HepG2 (cell line): ENCODE data around the gene ACSL3. TPM values are rescaled to one million over a fixed set of nuclear protein-coding genes. Genes with fewer than 3 reads are reported as not detected.

Source experiments
- ATAC-seq: fragments of 200-7000 bp; cut with Tn5 transposase; 3 replicates; pipeline ENCODE4 v1.9.1; 2020; ENCODE audit warnings: mild to moderate bottlenecking, moderate library complexity
- BruUV-seq: library from RNA; stranded (reverse); fragments of 400-500 nt; replicated peaks from 2 replicates; lab custom pipeline; 2021; lab: Mats Ljungman, UMichigan
- CTCF ChIA-PET: fragments of 300-600 bp; formaldehyde crosslinking; extraction: SDS; loops from one replicate; lab custom pipeline; 2021; ENCODE audit warnings: low total read pairs, inconsistent platforms, low intra/inter-chr PET ratio; lab: Yijun Ruan, JAX
- POLR2A ChIA-PET: fragments of 350-600 bp; sonication (Branson Sonifier 250); formaldehyde crosslinking; loops from one replicate; lab custom pipeline; 2020; ENCODE audit warnings: antibody characterized with exemption, inconsistent platforms; lab: Yijun Ruan, JAX
- DNase-seq: peaks from one replicate; pipeline ENCODE4 v3.0.0-alpha.2; 2015; ENCODE audit warnings: low spot score
- FAIRE-seq: peaks from 3 replicates; lab custom pipeline; 2011; peaks lifted over from hg19 to GRCh38; lab: Jason Lieb, UNC
- H2AFZ ChIP-seq: one replicate; pipeline ENCODE4 v1.6.1; 2011; ENCODE audit warnings: low read length, inconsistent platforms
- H3K27ac ChIP-seq: fragments of 300-600 bp; 3 replicates; pipeline ENCODE4 v1.8.0; 2011; ENCODE audit warnings: mixed run types, mild to moderate bottlenecking, mixed read lengths, low read length, inconsistent platforms; ENCODE audit not compliant: insufficient read depth; ENCODE audit errors: extremely low read length
- H3K27me3 ChIP-seq, 2 experiments: fragments of 200-600 bp in 1 of 2; 2 replicates in 1 of 2; 3 replicates in 1 of 2; pipeline versions ENCODE4 v1.6.0 to v1.8.0; 2011; ENCODE audit warnings: low read length in 2 of 2, mild to moderate bottlenecking in 2 of 2, moderate library complexity in 2 of 2, inconsistent platforms in 1 of 2; ENCODE audit not compliant: insufficient read depth in 2 of 2, control insufficient read depth in 1 of 2
- H3K36me3 ChIP-seq, 2 experiments: fragments of 200-600 bp in 1 of 2; replicated peaks in 1 of 2; 2 replicates in 1 of 2; 3 replicates in 1 of 2; pipeline versions ENCODE4 v1.5.1 to v1.8.0; 2011; ENCODE audit warnings: low read length in 2 of 2, inconsistent platforms in 1 of 2; ENCODE audit not compliant: insufficient read depth in 2 of 2, control insufficient read depth in 1 of 2
- H3K4me1 ChIP-seq: 2 replicates; pipeline ENCODE4 v1.5.1; 2012; ENCODE audit warnings: low read length, inconsistent platforms; ENCODE audit not compliant: insufficient read depth
- H3K4me2 ChIP-seq: 2 replicates; pipeline ENCODE4 v1.6.0; 2011; ENCODE audit warnings: low read depth, low read length, inconsistent platforms
- H3K4me3 ChIP-seq, 3 experiments: fragments of 200-600 bp in 1 of 3; sonication (generic), shearing (Covaris generic) in 1 of 3; replicated peaks in 1 of 3; 2 replicates each; pipeline ENCODE4 v1.5.1; 2011 to 2016; ENCODE audit warnings: low read length in 3 of 3, inconsistent platforms in 2 of 3, low read depth in 2 of 3, mild to moderate bottlenecking in 2 of 3, control low read depth in 1 of 3, mixed read lengths in 1 of 3; ENCODE audit not compliant: insufficient read depth in 1 of 3
- H3K79me2 ChIP-seq: one replicate; pipeline ENCODE4 v1.6.1; 2011; ENCODE audit warnings: low read length, inconsistent platforms; ENCODE audit not compliant: insufficient read depth
- H3K9ac ChIP-seq: 2 replicates; pipeline ENCODE4 v1.6.0; 2011; ENCODE audit warnings: mild to moderate bottlenecking, low read depth, low read length, inconsistent platforms; ENCODE audit not compliant: insufficient read depth
- H3K9me3 ChIP-seq: 2 replicates; pipeline ENCODE4 v1.5.1; 2012; ENCODE audit warnings: mild to moderate bottlenecking, low read length
- H4K20me1 ChIP-seq: 2 replicates; pipeline ENCODE4 v1.6.0; 2011; ENCODE audit warnings: inconsistent platforms, mild to moderate bottlenecking, low read length, moderate library complexity; ENCODE audit not compliant: insufficient read depth
- AKAP8 ChIP-seq: sonication (generic); formaldehyde crosslinking; IDR thresholded peaks from 2 replicates; pipeline ENCODE4 v1.5.1; 2020; ENCODE audit warnings: mild to moderate bottlenecking, missing genetic modification reagents
- ARNTL ChIP-seq: sonication (generic); formaldehyde crosslinking; IDR thresholded peaks from 2 replicates; pipeline ENCODE4 v1.4.0; 2020; ENCODE audit warnings: mild to moderate bottlenecking, missing genetic modification reagents
- DNMT1 ChIP-seq: sonication (generic); formaldehyde crosslinking; IDR thresholded peaks from 2 replicates; pipeline ENCODE4 v1.5.1; 2020; ENCODE audit warnings: mild to moderate bottlenecking, missing genetic modification reagents
- HDAC1 ChIP-seq: sonication (generic); formaldehyde crosslinking; IDR thresholded peaks from 2 replicates; pipeline ENCODE4 v1.5.1; 2020; ENCODE audit warnings: mild to moderate bottlenecking, missing genetic modification reagents
- JUN ChIP-seq: sonication (generic); formaldehyde crosslinking; IDR thresholded peaks from 2 replicates; pipeline ENCODE4 v1.4.0; 2020; ENCODE audit warnings: mild to moderate bottlenecking, missing genetic modification reagents
- MLLT10 ChIP-seq: sonication (generic); formaldehyde crosslinking; IDR thresholded peaks from 2 replicates; pipeline ENCODE4 v1.4.0; 2020; ENCODE audit warnings: missing genetic modification reagents
- MXD3 ChIP-seq: IDR thresholded peaks from 2 replicates; pipeline ENCODE4 v1.6.1; 2016; ENCODE audit warnings: mild to moderate bottlenecking, missing biosample characterization, missing genetic modification reagents
- SAFB2 ChIP-seq: sonication (generic); formaldehyde crosslinking; IDR thresholded peaks from 2 replicates; pipeline ENCODE4 v1.5.1; 2020; ENCODE audit warnings: missing genetic modification reagents, low read depth, mild to moderate bottlenecking, borderline replicate concordance
- ZNF317 ChIP-seq: sonication (generic); formaldehyde crosslinking; IDR thresholded peaks from 2 replicates; pipeline ENCODE4 v1.5.0; 2020; ENCODE audit warnings: mild to moderate bottlenecking, missing genetic modification reagents
- ZNF616 ChIP-seq: sonication (generic); formaldehyde crosslinking; IDR thresholded peaks from 2 replicates; pipeline ENCODE4 v1.5.0; 2020; ENCODE audit warnings: low read depth, mild to moderate bottlenecking, missing genetic modification reagents
- ZNF687 ChIP-seq: sonication (generic); formaldehyde crosslinking; IDR thresholded peaks from 2 replicates; pipeline ENCODE4 v1.5.1; 2020; ENCODE audit warnings: mild to moderate bottlenecking, missing genetic modification reagents, moderate library complexity
- ZNF746 ChIP-seq: sonication (generic); formaldehyde crosslinking; IDR thresholded peaks from 2 replicates; pipeline ENCODE4 v1.8.0; 2022; ENCODE audit warnings: mild to moderate bottlenecking, missing genetic modification reagents
- WGBS: methylation state at CpG from one replicate; pipeline ENCODE4 v1.1.6; 2017; ENCODE audit warnings: low lambda C conversion rate; 5-methylcytosine and 5-hydroxymethylcytosine counted together
- in situ Hi-C: cut with HindIII; loops from 2 replicates; pipeline ENCODE4 v1.10.0; 2017; ENCODE audit warnings: low pct_unique_long_range_greater_than_20kb; ENCODE audit not compliant: extremely low pct_ligation_motif_present
- intact Hi-C: fragments of 100-400 bp; cut with micrococcal nuclease; formaldehyde crosslinking; loops from one replicate; pipeline ENCODE4 v1.10.0; 2022; ENCODE audit not compliant: unreplicated experiment
- polyA plus RNA-seq, 8 experiments: library from polyadenylated mRNA; depleted of rRNA in 3 of 8; stranded (reverse) in 7 of 8; unstranded in 1 of 8; fragments of >200 nt; fragmentation: Illumina TruSeq in 4 of 8; extraction: Trizol in 4 of 8; gene quantifications; 2 replicates each; pipeline versions ENCODE4 v1.2.1 to v1.2.3, GENCODE V29; 2011 to 2016; ENCODE audit warnings: low read depth in 4 of 8, missing spikeins in 1 of 8, mixed read lengths in 1 of 8; ENCODE audit not compliant: insufficient read depth in 1 of 8
- total RNA-seq, 5 experiments: library from RNA; depleted of rRNA; stranded (reverse); fragments of >200 nt; fragmentation: Illumina TruSeq; extraction: Trizol; gene quantifications; 2 replicates each; pipeline ENCODE4 v1.2.3, GENCODE V29; 2016; ENCODE audit warnings: low read depth in 1 of 5
- TF ChIP-seq, protein P1 (sequence below): sonication (generic); formaldehyde crosslinking; IDR thresholded peaks from 2 replicates; pipeline ENCODE4 v1.4.0; 2020; ENCODE audit warnings: mild to moderate bottlenecking, missing genetic modification reagents

The ACSL3 gene
- total and polyA plus RNA-seq, 2 of the 13 experiments (the other 11 are each of a cell fraction or from before 2014, with no cell fraction given) = 305 to 365 TPM

DNA sequence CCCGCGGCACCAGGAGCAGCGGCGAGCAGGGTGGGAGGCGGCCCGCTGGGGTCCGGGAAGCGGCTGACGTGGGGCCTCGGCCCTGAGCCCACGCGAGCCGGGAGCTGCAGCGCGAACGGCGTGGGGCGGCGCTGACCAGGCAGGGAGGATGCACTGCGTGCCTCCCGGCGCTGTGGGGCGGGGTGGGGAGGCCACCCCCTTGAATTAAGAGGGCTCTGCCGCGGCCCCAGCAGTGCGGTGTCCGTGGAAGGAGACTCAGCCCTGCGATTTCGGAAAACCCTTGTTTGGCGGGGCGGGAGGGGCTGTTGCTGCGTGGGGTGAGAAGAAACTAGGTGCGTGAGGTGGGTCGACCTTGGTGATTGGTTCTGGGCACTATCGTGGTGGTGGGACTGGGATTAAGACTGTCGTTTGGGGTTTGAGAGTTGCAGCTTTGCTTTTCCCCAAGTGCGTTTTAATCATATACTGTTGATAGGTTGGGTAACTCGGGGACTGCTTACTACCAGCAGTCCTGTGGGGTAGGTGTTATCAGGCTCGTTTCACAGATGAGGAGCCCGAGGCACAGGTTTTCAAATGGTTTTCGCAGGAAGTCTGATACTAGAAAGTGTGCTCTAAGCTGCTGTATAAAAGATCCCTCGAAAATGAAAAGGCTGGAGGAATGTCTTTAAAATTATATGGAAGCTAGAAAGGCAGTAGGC, 722 bp downstream of the ACSL3 start:
- FAIRE-seq (no peak), DNase-seq (no peak), ATAC-seq (no peak; the same call in 2 of the 3 replicates)
- BruUV-seq = no TSS peak
- peak overlapping the region; percentile 98 for H3K9ac ChIP-seq
- ChIA-PET CTCF (interaction anchor here (3.2 kb wide), 1 partner anchor 171 kb away, joined by 10 read pairs; no protein-coding TSS in a partner anchor), POLR2A (interaction anchor here (0.8 to 8.4 kb wide), 11 partner anchors 14 to 190 kb away, joined by 3 to 68 read pairs (median 7); partner anchors contain the start of gene MOGAT1)
- H2AFZ ChIP-seq = no peak overlapping the region
- peak overlapping the region; percentile 81 to 99 (median 99) for H3K4me3 ChIP-seq
- peaks cover 65% of the 10 kb centered on the region for H3K79me2 ChIP-seq
- H3K27ac ChIP-seq = peak overlapping the region; percentile 82
- intact Hi-C loops = loop anchor here (1.0 to 2.0 kb wide), 2 partner anchors 42 to 55 kb away; no protein-coding TSS in a partner anchor
- no peaks in the 10 kb centered on the region for H3K36me3 ChIP-seq
- WGBS = under 1% methylated on average over 39 of the region's 42 CpGs
- no peaks in the 10 kb centered on the region for H3K9me3 ChIP-seq
- peaks cover 42% of the 10 kb centered on the region for H3K4me1 ChIP-seq
- H3K27me3 ChIP-seq = no peaks in the 10 kb centered on the region; a peak in 1 of 5 replicates
- peaks cover 56% of the 10 kb centered on the region for H4K20me1 ChIP-seq
- in situ Hi-C loops = loop anchor here (5.0 kb wide), 2 partner anchors 64 to 154 kb away; no protein-coding TSS in a partner anchor
- H3K4me2 ChIP-seq = peak overlapping the region; percentile 91
- no peak for TF ChIP-seq SAFB2 (CRISPR knock-in tag)
- TF ChIP-seq, protein P1, sequence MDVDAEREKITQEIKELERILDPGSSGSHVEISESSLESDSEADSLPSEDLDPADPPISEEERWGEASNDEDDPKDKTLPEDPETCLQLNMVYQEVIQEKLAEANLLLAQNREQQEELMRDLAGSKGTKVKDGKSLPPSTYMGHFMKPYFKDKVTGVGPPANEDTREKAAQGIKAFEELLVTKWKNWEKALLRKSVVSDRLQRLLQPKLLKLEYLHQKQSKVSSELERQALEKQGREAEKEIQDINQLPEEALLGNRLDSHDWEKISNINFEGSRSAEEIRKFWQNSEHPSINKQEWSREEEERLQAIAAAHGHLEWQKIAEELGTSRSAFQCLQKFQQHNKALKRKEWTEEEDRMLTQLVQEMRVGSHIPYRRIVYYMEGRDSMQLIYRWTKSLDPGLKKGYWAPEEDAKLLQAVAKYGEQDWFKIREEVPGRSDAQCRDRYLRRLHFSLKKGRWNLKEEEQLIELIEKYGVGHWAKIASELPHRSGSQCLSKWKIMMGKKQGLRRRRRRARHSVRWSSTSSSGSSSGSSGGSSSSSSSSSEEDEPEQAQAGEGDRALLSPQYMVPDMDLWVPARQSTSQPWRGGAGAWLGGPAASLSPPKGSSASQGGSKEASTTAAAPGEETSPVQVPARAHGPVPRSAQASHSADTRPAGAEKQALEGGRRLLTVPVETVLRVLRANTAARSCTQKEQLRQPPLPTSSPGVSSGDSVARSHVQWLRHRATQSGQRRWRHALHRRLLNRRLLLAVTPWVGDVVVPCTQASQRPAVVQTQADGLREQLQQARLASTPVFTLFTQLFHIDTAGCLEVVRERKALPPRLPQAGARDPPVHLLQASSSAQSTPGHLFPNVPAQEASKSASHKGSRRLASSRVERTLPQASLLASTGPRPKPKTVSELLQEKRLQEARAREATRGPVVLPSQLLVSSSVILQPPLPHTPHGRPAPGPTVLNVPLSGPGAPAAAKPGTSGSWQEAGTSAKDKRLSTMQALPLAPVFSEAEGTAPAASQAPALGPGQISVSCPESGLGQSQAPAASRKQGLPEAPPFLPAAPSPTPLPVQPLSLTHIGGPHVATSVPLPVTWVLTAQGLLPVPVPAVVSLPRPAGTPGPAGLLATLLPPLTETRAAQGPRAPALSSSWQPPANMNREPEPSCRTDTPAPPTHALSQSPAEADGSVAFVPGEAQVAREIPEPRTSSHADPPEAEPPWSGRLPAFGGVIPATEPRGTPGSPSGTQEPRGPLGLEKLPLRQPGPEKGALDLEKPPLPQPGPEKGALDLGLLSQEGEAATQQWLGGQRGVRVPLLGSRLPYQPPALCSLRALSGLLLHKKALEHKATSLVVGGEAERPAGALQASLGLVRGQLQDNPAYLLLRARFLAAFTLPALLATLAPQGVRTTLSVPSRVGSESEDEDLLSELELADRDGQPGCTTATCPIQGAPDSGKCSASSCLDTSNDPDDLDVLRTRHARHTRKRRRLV (CRISPR knock-in tag) = peak; percentile 3; the same call in 1 of the 2 replicates
- TF ChIP-seq HDAC1 (CRISPR knock-in tag) = peak; percentile 42; the same call in 1 of the 2 replicates
- TF ChIP-seq DNMT1 (CRISPR knock-in tag) = 0 out of 2 replicates have a peak, but pooled peaks have one; percentile 31
- TF ChIP-seq MLLT10 (CRISPR knock-in tag) = peak; percentile 63; the same call in 1 of the 2 replicates
- no peak for TF ChIP-seq AKAP8 (CRISPR knock-in tag)
- 0 out of 2 replicates have a peak, but pooled peaks have one; percentile 2 for TF ChIP-seq JUN (CRISPR knock-in tag)
- TF ChIP-seq ZNF616 = no peak
- TF ChIP-seq ZNF317 (CRISPR knock-in tag) = 0 out of 2 replicates have a peak, but pooled peaks have one; percentile 24
- TF ChIP-seq ZNF687 (CRISPR knock-in tag) = no peak
- TF ChIP-seq ARNTL (CRISPR knock-in tag) = peak; percentile 45; the same call in 1 of the 2 replicates
- TF ChIP-seq ZNF746 (CRISPR knock-in tag) = no peak
- TF ChIP-seq MXD3 (CRISPR knock-in tag) = no peak
